GM19043 (cell line): ENCODE measurements around the gene RETREG3.
A peak's percentile ranks its signal among the peaks of the same experiment; 100 is the strongest.
"Not testable (repeated sequence)": the region's sequence is repeated elsewhere in the genome, so short reads cannot be mapped to it uniquely, and the experiment has no call there.

Experiments used
- ATAC-seq: cut with Tn5 transposase; IDR thresholded peaks from one replicate; pipeline ENCODE4 v1.9.1; 2021; ENCODE audit warnings: low read depth; ENCODE audit not compliant: unreplicated experiment

The RETREG3 gene

GRCh38 chr17:42554250-42555121 is 54.7 kb downstream of the RETREG3 start:
- ATAC-seq: peak; percentile 78

- ATAC-seq: no peak
Observed at GRCh38 chr17:42553866-42554249, 55.3 kb downstream of the RETREG3 start.

GRCh38 chr17:42553161-42553818 is 55.9 kb downstream of the RETREG3 start:
- ATAC-seq: no peak

GRCh38 chr17:42552736-42553135 is 56.4 kb downstream of the RETREG3 start, which contains the start of gene HSD17B1:
Gene HSD17B1 (plus strand): TSS chr17:42552923. CDS start chr17:42552934, 11 bp downstream.
- not testable (repeated sequence) for ATAC-seq

GRCh38 chr17:42548993-42549755 is 60.0 kb downstream of the RETREG3 start:
- ATAC-seq: no peak

- ATAC-seq: no peak
Observed at GRCh38 chr17:42548070-42548837, 60.9 kb downstream of the RETREG3 start.

GRCh38 chr17:42547698-42548069 is 61.5 kb downstream of the RETREG3 start:
- ATAC-seq: no peak

- no peak for ATAC-seq
Observed at GRCh38 chr17:42547001-42547461, 62.1 kb downstream of the RETREG3 start.

GRCh38 chr17:42545755-42546505 is 63.2 kb downstream of the RETREG3 start:
- not testable (repeated sequence) for ATAC-seq

- no peak for ATAC-seq
Observed at GRCh38 chr17:42544874-42545283, 64.3 kb downstream of the RETREG3 start.

GRCh38 chr17:42543190-42544079 is 65.7 kb downstream of the RETREG3 start:
- no peak for ATAC-seq

GRCh38 chr17:42541041-42541833 is 67.9 kb downstream of the RETREG3 start:
- no peak for ATAC-seq

GRCh38 chr17:42540558-42540957 is 68.6 kb downstream of the RETREG3 start:
- not testable (repeated sequence) for ATAC-seq

GRCh38 chr17:42538482-42538881 is 70.7 kb downstream of the RETREG3 start:
- no peak for ATAC-seq

- no peak for ATAC-seq
Observed at GRCh38 chr17:42537826-42538451, 71.2 kb downstream of the RETREG3 start.

- no peak for ATAC-seq
Observed at GRCh38 chr17:42537156-42537805, 71.9 kb downstream of the RETREG3 start.
